ENCODE data around the gene POLE. TPM values are rescaled to one million over a fixed set of nuclear protein-coding genes. Genes with fewer than 3 reads are reported as not detected.

POLE gene
- total and polyA plus RNA-seq, 4 donors, result 7.6 to 39.2 (median 19.7) TPM

GRCh38 chr12:132605892-132606291 lies 81.2 kb downstream of the POLE start:
- 91% methylated on average over 18 of the region's 18 CpGs for WGBS
- Histone ChIP-seq H3K27ac (ENCODE audit: low read depth in 1 of 2, low read length in 2 of 2) (peak overlapping the region in 1 of 2 donors; percentile 92), H3K4me1 (ENCODE audit: control insufficient read depth in 4 of 4, insufficient read depth in 4 of 4, low read length in 3 of 4) (peaks cover 11 to 65% (median 40%) of the 10 kb centered on the region in 4 donors), H3K9ac (ENCODE audit: low read depth in 1 of 2, low read length in 2 of 2) (no peak overlapping the region), H3K4me3 (ENCODE audit: low read depth in 1 of 3, low read length in 3 of 3) (no peak overlapping the region), H3K36me3 (ENCODE audit: control insufficient read depth in 4 of 4, insufficient read depth in 3 of 4, low read depth in 1 of 4, low read length in 3 of 4) (no peaks in the 10 kb centered on the region), H3K27me3 (ENCODE audit: control insufficient read depth in 4 of 4, insufficient read depth in 4 of 4, low read length in 3 of 4) (no peaks in the 10 kb centered on the region), H3K9me3 (ENCODE audit: control insufficient read depth in 4 of 4, low read length in 3 of 4) (no peaks in the 10 kb centered on the region)
- TF ChIP-seq RAD21 (IDR thresholded peaks at IDR 0.05) (no peak), NR2F2 (IDR thresholded peaks at IDR 0.05) (no peak), FOXA1 (IDR thresholded peaks at IDR 0.05) (no peak), TAF1 (conservative IDR thresholded peaks at IDR 0.05) (no peak), HNF4A (conservative IDR thresholded peaks at IDR 0.05) (no peak)
- DNase-seq (ENCODE audit: low spot score), result no peak

GRCh38 chr12:132604668-132605441 lies 82.3 kb downstream of the POLE start:
- no peak for DNase-seq (ENCODE audit: low spot score)
- Histone ChIP-seq H3K9ac (ENCODE audit: low read depth in 1 of 2, low read length in 2 of 2) (peak overlapping the region; percentile 74 to 93), H3K4me3 (ENCODE audit: low read depth in 1 of 3, low read length in 3 of 3) (peak overlapping the region; percentile 66 to 76 (median 66)), H3K4me1 (ENCODE audit: control insufficient read depth in 4 of 4, insufficient read depth in 4 of 4, low read length in 3 of 4) (peaks cover 17 to 68% (median 41%) of the 10 kb centered on the region in 4 donors), H3K9me3 (ENCODE audit: control insufficient read depth in 4 of 4, low read length in 3 of 4) (no peaks in the 10 kb centered on the region), H3K27ac (ENCODE audit: low read depth in 1 of 2, low read length in 2 of 2) (peak overlapping the region; percentile 76 to 92), H3K36me3 (ENCODE audit: control insufficient read depth in 4 of 4, insufficient read depth in 3 of 4, low read depth in 1 of 4, low read length in 3 of 4) (no peaks in the 10 kb centered on the region), H3K27me3 (ENCODE audit: control insufficient read depth in 4 of 4, insufficient read depth in 4 of 4, low read length in 3 of 4) (no peaks in the 10 kb centered on the region)
- WGBS, result 41% methylated on average over 16 of the region's 16 CpGs
- TF ChIP-seq HNF4A (conservative IDR thresholded peaks at IDR 0.05) (peak; percentile 63 to 82), REST (IDR thresholded peaks at IDR 0.05) (peak; percentile 73), YY1 (IDR thresholded peaks at IDR 0.05) (peak; percentile 48), FOXA2 (IDR thresholded peaks at IDR 0.05) (peak; percentile 78), HNF4G (IDR thresholded peaks at IDR 0.05) (no peak), TAF1 (conservative IDR thresholded peaks at IDR 0.05) (no peak), RAD21 (IDR thresholded peaks at IDR 0.05) (no peak), MAX (IDR thresholded peaks at IDR 0.05) (peak; percentile 38), JUND (IDR thresholded peaks at IDR 0.05) (no peak), ATF3 (IDR thresholded peaks at IDR 0.05) (no peak), FOXA1 (IDR thresholded peaks at IDR 0.05) (peak; percentile 62), RXRA (IDR thresholded peaks at IDR 0.05) (peak; percentile 81 to 88), NR2F2 (IDR thresholded peaks at IDR 0.05) (no peak), EGR1 (IDR thresholded peaks at IDR 0.05; ENCODE audit: low read depth in 2 of 2) (peak; percentile 47 to 87), GABPA (IDR thresholded peaks at IDR 0.05 in 1 of 2, conservative IDR thresholded peaks at IDR 0.05 in 1 of 2) (no peak), SP1 (IDR thresholded peaks at IDR 0.05) (peak; percentile 90), CTCF (IDR thresholded peaks at IDR 0.05; ENCODE audit: low read depth, low read length, missing input control) (no peak)
- TF ChIP-seq, protein P1, sequence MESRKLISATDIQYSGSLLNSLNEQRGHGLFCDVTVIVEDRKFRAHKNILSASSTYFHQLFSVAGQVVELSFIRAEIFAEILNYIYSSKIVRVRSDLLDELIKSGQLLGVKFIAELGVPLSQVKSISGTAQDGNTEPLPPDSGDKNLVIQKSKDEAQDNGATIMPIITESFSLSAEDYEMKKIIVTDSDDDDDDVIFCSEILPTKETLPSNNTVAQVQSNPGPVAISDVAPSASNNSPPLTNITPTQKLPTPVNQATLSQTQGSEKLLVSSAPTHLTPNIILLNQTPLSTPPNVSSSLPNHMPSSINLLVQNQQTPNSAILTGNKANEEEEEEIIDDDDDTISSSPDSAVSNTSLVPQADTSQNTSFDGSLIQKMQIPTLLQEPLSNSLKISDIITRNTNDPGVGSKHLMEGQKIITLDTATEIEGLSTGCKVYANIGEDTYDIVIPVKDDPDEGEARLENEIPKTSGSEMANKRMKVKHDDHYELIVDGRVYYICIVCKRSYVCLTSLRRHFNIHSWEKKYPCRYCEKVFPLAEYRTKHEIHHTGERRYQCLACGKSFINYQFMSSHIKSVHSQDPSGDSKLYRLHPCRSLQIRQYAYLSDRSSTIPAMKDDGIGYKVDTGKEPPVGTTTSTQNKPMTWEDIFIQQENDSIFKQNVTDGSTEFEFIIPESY (IDR thresholded peaks at IDR 0.05), result no peak
